HepG2 (cell line): ENCODE results near the gene ST8SIA2. TPM values are rescaled to one million over a fixed set of nuclear protein-coding genes. Genes with fewer than 3 reads are reported as not detected.

Experiments used
- ATAC-seq: fragments of 200-7000 bp; cut with Tn5 transposase; 3 replicates; pipeline ENCODE4 v1.9.1; 2020; ENCODE audit warnings: mild to moderate bottlenecking, moderate library complexity
- BruUV-seq: library from RNA; stranded (reverse); fragments of 400-500 nt; replicated peaks from 2 replicates; lab custom pipeline; 2021; lab: Mats Ljungman, UMichigan
- CTCF ChIA-PET: fragments of 300-600 bp; formaldehyde crosslinking; extraction: SDS; loops from one replicate; lab custom pipeline; 2021; ENCODE audit warnings: low total read pairs, inconsistent platforms, low intra/inter-chr PET ratio; lab: Yijun Ruan, JAX
- POLR2A ChIA-PET: fragments of 350-600 bp; sonication (Branson Sonifier 250); formaldehyde crosslinking; loops from one replicate; lab custom pipeline; 2020; ENCODE audit warnings: antibody characterized with exemption, inconsistent platforms; lab: Yijun Ruan, JAX
- DNase-seq: peaks from one replicate; pipeline ENCODE4 v3.0.0-alpha.2; 2015; ENCODE audit warnings: low spot score
- FAIRE-seq: peaks from 3 replicates; lab custom pipeline; 2011; peaks lifted over from hg19 to GRCh38; lab: Jason Lieb, UNC
- H2AFZ ChIP-seq: one replicate; pipeline ENCODE4 v1.6.1; 2011; ENCODE audit warnings: low read length, inconsistent platforms
- H3K27ac ChIP-seq: fragments of 300-600 bp; 3 replicates; pipeline ENCODE4 v1.8.0; 2011; ENCODE audit warnings: mixed run types, mild to moderate bottlenecking, mixed read lengths, low read length, inconsistent platforms; ENCODE audit not compliant: insufficient read depth; ENCODE audit errors: extremely low read length
- H3K27me3 ChIP-seq, 2 experiments: fragments of 200-600 bp in 1 of 2; 2 replicates in 1 of 2; 3 replicates in 1 of 2; pipeline versions ENCODE4 v1.6.0 to v1.8.0; 2011; ENCODE audit warnings: low read length in 2 of 2, mild to moderate bottlenecking in 2 of 2, moderate library complexity in 2 of 2, inconsistent platforms in 1 of 2; ENCODE audit not compliant: insufficient read depth in 2 of 2, control insufficient read depth in 1 of 2
- H3K36me3 ChIP-seq, 2 experiments: fragments of 200-600 bp in 1 of 2; replicated peaks in 1 of 2; 2 replicates in 1 of 2; 3 replicates in 1 of 2; pipeline versions ENCODE4 v1.5.1 to v1.8.0; 2011; ENCODE audit warnings: low read length in 2 of 2, inconsistent platforms in 1 of 2; ENCODE audit not compliant: insufficient read depth in 2 of 2, control insufficient read depth in 1 of 2
- H3K4me1 ChIP-seq: 2 replicates; pipeline ENCODE4 v1.5.1; 2012; ENCODE audit warnings: low read length, inconsistent platforms; ENCODE audit not compliant: insufficient read depth
- H3K4me2 ChIP-seq: 2 replicates; pipeline ENCODE4 v1.6.0; 2011; ENCODE audit warnings: low read depth, low read length, inconsistent platforms
- H3K4me3 ChIP-seq, 3 experiments: fragments of 200-600 bp in 1 of 3; sonication (generic), shearing (Covaris generic) in 1 of 3; replicated peaks in 1 of 3; 2 replicates each; pipeline ENCODE4 v1.5.1; 2011 to 2016; ENCODE audit warnings: low read length in 3 of 3, inconsistent platforms in 2 of 3, low read depth in 2 of 3, mild to moderate bottlenecking in 2 of 3, control low read depth in 1 of 3, mixed read lengths in 1 of 3; ENCODE audit not compliant: insufficient read depth in 1 of 3
- H3K79me2 ChIP-seq: one replicate; pipeline ENCODE4 v1.6.1; 2011; ENCODE audit warnings: low read length, inconsistent platforms; ENCODE audit not compliant: insufficient read depth
- H3K9ac ChIP-seq: 2 replicates; pipeline ENCODE4 v1.6.0; 2011; ENCODE audit warnings: mild to moderate bottlenecking, low read depth, low read length, inconsistent platforms; ENCODE audit not compliant: insufficient read depth
- H3K9me3 ChIP-seq: 2 replicates; pipeline ENCODE4 v1.5.1; 2012; ENCODE audit warnings: mild to moderate bottlenecking, low read length
- H4K20me1 ChIP-seq: 2 replicates; pipeline ENCODE4 v1.6.0; 2011; ENCODE audit warnings: inconsistent platforms, mild to moderate bottlenecking, low read length, moderate library complexity; ENCODE audit not compliant: insufficient read depth
- AGO1 ChIP-seq: fragments of 200-400 bp; formaldehyde crosslinking; IDR thresholded peaks from 2 replicates; pipeline ENCODE4 v1.6.1; 2017; ENCODE audit warnings: mild to moderate bottlenecking, low read depth, low read length, moderate library complexity; ENCODE audit not compliant: poor library complexity, severe bottlenecking
- ELF1 ChIP-seq: sonication (generic); formaldehyde crosslinking; IDR thresholded peaks from 2 replicates; pipeline ENCODE4 v1.4.0; 2020; ENCODE audit warnings: missing genetic modification reagents
- HCFC1 ChIP-seq: fragments of 150-350 bp; IDR thresholded peaks from 2 replicates; pipeline ENCODE4 v1.6.1; 2014; ENCODE audit warnings: low read depth, low read length
- HDAC2 ChIP-seq: sonication (generic); formaldehyde crosslinking; IDR thresholded peaks from 2 replicates; pipeline ENCODE4 v1.4.0; 2020; ENCODE audit warnings: missing genetic modification reagents
- KLF12 ChIP-seq: sonication (generic); formaldehyde crosslinking; IDR thresholded peaks from 2 replicates; pipeline ENCODE4 v1.4.0; 2020; ENCODE audit warnings: missing genetic modification reagents, borderline replicate concordance
- MAFK ChIP-seq, 2 experiments: IDR thresholded peaks in 1 of 2; conservative IDR thresholded peaks in 1 of 2; 2 replicates each; pipeline ENCODE4 v1.6.1; 2011; ENCODE audit warnings: improper control_type of control experiment in 2 of 2, low read length in 2 of 2
- NFYB ChIP-seq: sonication (generic); formaldehyde crosslinking; IDR thresholded peaks from 2 replicates; pipeline ENCODE4 v1.4.0; 2020; ENCODE audit warnings: missing genetic modification reagents
- SP2 ChIP-seq: sonication (generic); formaldehyde crosslinking; IDR thresholded peaks from 2 replicates; pipeline ENCODE4 v1.5.1; 2020; ENCODE audit warnings: mild to moderate bottlenecking, missing genetic modification reagents
- SRF ChIP-seq: IDR thresholded peaks from 2 replicates; pipeline ENCODE4 v1.6.1; 2011; ENCODE audit warnings: mild to moderate bottlenecking, low read depth, low read length, moderate library complexity
- ZNF251 ChIP-seq: sonication (generic); formaldehyde crosslinking; IDR thresholded peaks from 2 replicates; pipeline ENCODE4 v1.9.0; 2021; ENCODE audit warnings: mild to moderate bottlenecking, missing genetic modification reagents
- ZNF546 ChIP-seq: sonication (generic); formaldehyde crosslinking; conservative IDR thresholded peaks from 2 replicates; pipeline ENCODE4 v1.8.1; 2023; ENCODE audit warnings: mild to moderate bottlenecking, missing genetic modification reagents
- ZNF614 ChIP-seq: IDR thresholded peaks from 2 replicates; pipeline ENCODE4 v1.6.1; 2018; ENCODE audit warnings: missing biosample characterization, missing genetic modification reagents, inconsistent platforms, borderline replicate concordance
- ZNF761 ChIP-seq: sonication (generic); formaldehyde crosslinking; conservative IDR thresholded peaks from 2 replicates; pipeline ENCODE4 v1.4.0; 2020; ENCODE audit warnings: mild to moderate bottlenecking, missing genetic modification reagents
- ZSCAN25 ChIP-seq: sonication (generic); formaldehyde crosslinking; IDR thresholded peaks from 2 replicates; pipeline ENCODE4 v1.8.0; 2022; ENCODE audit warnings: mild to moderate bottlenecking, missing genetic modification reagents
- WGBS: methylation state at CpG from one replicate; pipeline ENCODE4 v1.1.6; 2017; ENCODE audit warnings: low lambda C conversion rate; 5-methylcytosine and 5-hydroxymethylcytosine counted together
- in situ Hi-C: cut with HindIII; loops from 2 replicates; pipeline ENCODE4 v1.10.0; 2017; ENCODE audit warnings: low pct_unique_long_range_greater_than_20kb; ENCODE audit not compliant: extremely low pct_ligation_motif_present
- intact Hi-C: fragments of 100-400 bp; cut with micrococcal nuclease; formaldehyde crosslinking; loops from one replicate; pipeline ENCODE4 v1.10.0; 2022; ENCODE audit not compliant: unreplicated experiment
- polyA plus RNA-seq, 8 experiments: library from polyadenylated mRNA; depleted of rRNA in 3 of 8; stranded (reverse) in 7 of 8; unstranded in 1 of 8; fragments of >200 nt; fragmentation: Illumina TruSeq in 4 of 8; extraction: Trizol in 4 of 8; gene quantifications; 2 replicates each; pipeline versions ENCODE4 v1.2.1 to v1.2.3, GENCODE V29; 2011 to 2016; ENCODE audit warnings: low read depth in 4 of 8, missing spikeins in 1 of 8, mixed read lengths in 1 of 8; ENCODE audit not compliant: insufficient read depth in 1 of 8
- total RNA-seq, 5 experiments: library from RNA; depleted of rRNA; stranded (reverse); fragments of >200 nt; fragmentation: Illumina TruSeq; extraction: Trizol; gene quantifications; 2 replicates each; pipeline ENCODE4 v1.2.3, GENCODE V29; 2016; ENCODE audit warnings: low read depth in 1 of 5
- TF ChIP-seq, protein P1 (sequence below): sonication (generic); formaldehyde crosslinking; IDR thresholded peaks from 2 replicates; pipeline ENCODE4 v1.8.1; 2023; ENCODE audit warnings: mild to moderate bottlenecking, inconsistent platforms, moderate library complexity, missing genetic modification reagents, borderline replicate concordance
- TF ChIP-seq, protein P2 (sequence below): sonication (generic); formaldehyde crosslinking; IDR thresholded peaks from 2 replicates; pipeline ENCODE4 v1.8.1; 2023; ENCODE audit warnings: mild to moderate bottlenecking, missing genetic modification reagents, borderline replicate concordance
- TF ChIP-seq, protein P3 (sequence below): sonication (generic); formaldehyde crosslinking; IDR thresholded peaks from 2 replicates; pipeline ENCODE4 v1.5.0; 2020; ENCODE audit warnings: missing genetic modification reagents
- TF ChIP-seq, protein P4 (sequence below): sonication (generic); formaldehyde crosslinking; IDR thresholded peaks from 2 replicates; pipeline ENCODE4 v1.5.0; 2020; ENCODE audit warnings: mild to moderate bottlenecking, missing genetic modification reagents
- TF ChIP-seq, protein P5 (sequence below), 2 experiments: sonication (generic) in 1 of 2; formaldehyde crosslinking in 1 of 2; IDR thresholded peaks; 2 replicates each; pipeline versions ENCODE4 v1.4.0 to v1.6.1; 2018 to 2020; ENCODE audit warnings: missing genetic modification reagents in 2 of 2, borderline replicate concordance in 1 of 2, low read depth in 1 of 2, mild to moderate bottlenecking in 1 of 2, missing biosample characterization in 1 of 2

The ST8SIA2 gene
- total and polyA plus RNA-seq, 2 of the 13 experiments (the other 11 are each of a cell fraction or from before 2014, with no cell fraction given) = not detected

DNA sequence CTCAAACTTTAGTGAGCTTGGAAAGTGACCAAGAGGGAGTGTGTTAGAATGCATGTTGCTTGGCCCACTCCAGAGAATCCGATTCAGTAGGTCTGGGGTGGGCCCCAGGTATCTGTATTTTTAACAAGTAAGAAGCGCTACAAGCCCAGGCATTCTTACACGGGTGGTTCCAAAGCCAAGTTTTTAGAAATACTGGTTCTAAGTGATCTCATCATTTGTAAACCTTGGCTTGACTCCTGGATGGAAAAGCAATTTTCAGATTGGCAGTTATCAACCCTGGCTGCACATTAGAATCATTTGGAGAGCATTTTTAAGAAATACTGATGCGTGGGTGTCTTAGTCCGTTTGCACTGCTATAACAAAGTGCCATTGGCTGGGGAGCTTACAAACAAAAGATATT is 27.3 kb upstream of the ST8SIA2 start:
- Histone ChIP-seq H3K27me3 (peaks cover 0 to 12% of the 10 kb centered on the region in 2 experiments; a peak in 2 of 5 replicates), H4K20me1 (no peaks in the 10 kb centered on the region), H3K4me2 (no peak overlapping the region), H3K4me1 (peaks cover 17% of the 10 kb centered on the region), H3K4me3 (no peak overlapping the region), H3K9ac (no peak overlapping the region), H2AFZ (no peak overlapping the region), H3K79me2 (no peaks in the 10 kb centered on the region), H3K9me3 (no peaks in the 10 kb centered on the region)
- in situ Hi-C loops = no loop called here
- CTCF ChIA-PET = no interaction called here
- FAIRE-seq = no peak
- WGBS = 43% methylated on average over 4 of the region's 5 CpGs
- no peak for DNase-seq
- BruUV-seq = no TSS peak
- intact Hi-C loops = no loop called here
- TF ChIP-seq NFYB (CRISPR knock-in tag) (no peak), ZNF614 (CRISPR knock-in tag) (no peak), SRF (no peak), MAFK (conservative IDR thresholded peaks at IDR 0.05 in 1 of 2, IDR thresholded peaks at IDR 0.05 in 1 of 2; ENCODE audit: low read length in 2 of 2) (no peak), ZNF251 (CRISPR knock-in tag) (no peak), ZNF761 (CRISPR knock-in tag) (no peak), ZNF546 (CRISPR knock-in tag) (no peak), SP2 (no peak), ELF1 (CRISPR knock-in tag) (no peak), KLF12 (CRISPR knock-in tag) (no peak), HCFC1 (no peak), ZSCAN25 (CRISPR knock-in tag) (no peak), AGO1 (no peak), HDAC2 (CRISPR knock-in tag) (no peak)
- TF ChIP-seq, protein P1, sequence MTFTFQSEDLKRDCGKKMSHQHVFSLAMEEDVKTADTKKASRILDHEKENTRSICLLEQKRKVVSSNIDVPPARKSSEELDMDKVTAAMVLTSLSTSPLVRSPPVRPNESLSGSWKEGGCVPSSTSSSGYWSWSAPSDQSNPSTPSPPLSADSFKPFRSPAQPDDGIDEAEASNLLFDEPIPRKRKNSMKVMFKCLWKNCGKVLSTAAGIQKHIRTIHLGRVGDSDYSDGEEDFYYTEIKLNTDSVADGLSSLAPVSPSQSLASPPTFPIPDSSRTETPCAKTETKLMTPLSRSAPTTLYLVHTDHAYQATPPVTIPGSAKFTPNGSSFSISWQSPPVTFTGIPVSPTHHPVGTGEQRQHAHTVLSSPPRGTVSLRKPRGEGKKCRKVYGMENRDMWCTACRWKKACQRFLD (CRISPR knock-in tag) = no peak
- TF ChIP-seq, protein P2, sequence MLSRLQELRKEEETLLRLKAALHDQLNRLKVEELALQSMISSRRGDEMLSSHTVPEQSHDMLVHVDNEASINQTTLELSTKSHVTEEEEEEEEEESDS (CRISPR knock-in tag) = no peak
- TF ChIP-seq, protein P3, sequence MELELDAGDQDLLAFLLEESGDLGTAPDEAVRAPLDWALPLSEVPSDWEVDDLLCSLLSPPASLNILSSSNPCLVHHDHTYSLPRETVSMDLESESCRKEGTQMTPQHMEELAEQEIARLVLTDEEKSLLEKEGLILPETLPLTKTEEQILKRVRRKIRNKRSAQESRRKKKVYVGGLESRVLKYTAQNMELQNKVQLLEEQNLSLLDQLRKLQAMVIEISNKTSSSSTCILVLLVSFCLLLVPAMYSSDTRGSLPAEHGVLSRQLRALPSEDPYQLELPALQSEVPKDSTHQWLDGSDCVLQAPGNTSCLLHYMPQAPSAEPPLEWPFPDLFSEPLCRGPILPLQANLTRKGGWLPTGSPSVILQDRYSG (CRISPR knock-in tag) = no peak
- TF ChIP-seq, protein P4, sequence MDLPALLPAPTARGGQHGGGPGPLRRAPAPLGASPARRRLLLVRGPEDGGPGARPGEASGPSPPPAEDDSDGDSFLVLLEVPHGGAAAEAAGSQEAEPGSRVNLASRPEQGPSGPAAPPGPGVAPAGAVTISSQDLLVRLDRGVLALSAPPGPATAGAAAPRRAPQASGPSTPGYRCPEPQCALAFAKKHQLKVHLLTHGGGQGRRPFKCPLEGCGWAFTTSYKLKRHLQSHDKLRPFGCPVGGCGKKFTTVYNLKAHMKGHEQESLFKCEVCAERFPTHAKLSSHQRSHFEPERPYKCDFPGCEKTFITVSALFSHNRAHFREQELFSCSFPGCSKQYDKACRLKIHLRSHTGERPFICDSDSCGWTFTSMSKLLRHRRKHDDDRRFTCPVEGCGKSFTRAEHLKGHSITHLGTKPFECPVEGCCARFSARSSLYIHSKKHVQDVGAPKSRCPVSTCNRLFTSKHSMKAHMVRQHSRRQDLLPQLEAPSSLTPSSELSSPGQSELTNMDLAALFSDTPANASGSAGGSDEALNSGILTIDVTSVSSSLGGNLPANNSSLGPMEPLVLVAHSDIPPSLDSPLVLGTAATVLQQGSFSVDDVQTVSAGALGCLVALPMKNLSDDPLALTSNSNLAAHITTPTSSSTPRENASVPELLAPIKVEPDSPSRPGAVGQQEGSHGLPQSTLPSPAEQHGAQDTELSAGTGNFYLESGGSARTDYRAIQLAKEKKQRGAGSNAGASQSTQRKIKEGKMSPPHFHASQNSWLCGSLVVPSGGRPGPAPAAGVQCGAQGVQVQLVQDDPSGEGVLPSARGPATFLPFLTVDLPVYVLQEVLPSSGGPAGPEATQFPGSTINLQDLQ (CRISPR knock-in tag) = no peak
- TF ChIP-seq, protein P5, sequence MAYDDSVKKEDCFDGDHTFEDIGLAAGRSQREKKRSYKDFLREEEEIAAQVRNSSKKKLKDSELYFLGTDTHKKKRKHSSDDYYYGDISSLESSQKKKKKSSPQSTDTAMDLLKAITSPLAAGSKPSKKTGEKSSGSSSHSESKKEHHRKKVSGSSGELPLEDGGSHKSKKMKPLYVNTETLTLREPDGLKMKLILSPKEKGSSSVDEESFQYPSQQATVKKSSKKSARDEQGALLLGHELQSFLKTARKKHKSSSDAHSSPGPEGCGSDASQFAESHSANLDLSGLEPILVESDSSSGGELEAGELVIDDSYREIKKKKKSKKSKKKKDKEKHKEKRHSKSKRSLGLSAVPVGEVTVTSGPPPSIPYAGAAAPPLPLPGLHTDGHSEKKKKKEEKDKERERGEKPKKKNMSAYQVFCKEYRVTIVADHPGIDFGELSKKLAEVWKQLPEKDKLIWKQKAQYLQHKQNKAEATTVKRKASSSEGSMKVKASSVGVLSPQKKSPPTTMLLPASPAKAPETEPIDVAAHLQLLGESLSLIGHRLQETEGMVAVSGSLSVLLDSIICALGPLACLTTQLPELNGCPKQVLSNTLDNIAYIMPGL (CRISPR knock-in tag; IDR thresholded peaks at IDR 0.05; ENCODE audit: borderline replicate concordance in 1 of 2, low read depth in 1 of 2) = no peak
- TF ChIP-seq, all 625 proteins: peak for 0
- no peak overlapping the region for H3K27ac ChIP-seq
- POLR2A ChIA-PET = no interaction called here
- ATAC-seq = no peak
- no peaks in the 10 kb centered on the region for H3K36me3 ChIP-seq
